Mammary epithelial cell (primary cell): Measurements from ENCODE around the gene PLXNA2.

ENCODE experiments used
- CTCF ChIP-seq, 2 donors: IDR thresholded peaks in 1 of 2; conservative IDR thresholded peaks in 1 of 2; 2 replicates each; pipeline ENCODE4 v1.5.1; 2011 to 2012; ENCODE audit warnings: inconsistent platforms in 2 of 2, low read length in 2 of 2, mild to moderate bottlenecking in 2 of 2, control low read depth in 1 of 2, low read depth in 1 of 2; ENCODE audit not compliant: insufficient read depth in 1 of 2; ENCODE audit errors: extremely low read depth in 1 of 2
- EZH2 ChIP-seq: IDR thresholded peaks from 2 replicates; pipeline ENCODE4 v1.6.1; 2012; ENCODE audit warnings: low read length, inconsistent platforms, borderline replicate concordance

DNA sequence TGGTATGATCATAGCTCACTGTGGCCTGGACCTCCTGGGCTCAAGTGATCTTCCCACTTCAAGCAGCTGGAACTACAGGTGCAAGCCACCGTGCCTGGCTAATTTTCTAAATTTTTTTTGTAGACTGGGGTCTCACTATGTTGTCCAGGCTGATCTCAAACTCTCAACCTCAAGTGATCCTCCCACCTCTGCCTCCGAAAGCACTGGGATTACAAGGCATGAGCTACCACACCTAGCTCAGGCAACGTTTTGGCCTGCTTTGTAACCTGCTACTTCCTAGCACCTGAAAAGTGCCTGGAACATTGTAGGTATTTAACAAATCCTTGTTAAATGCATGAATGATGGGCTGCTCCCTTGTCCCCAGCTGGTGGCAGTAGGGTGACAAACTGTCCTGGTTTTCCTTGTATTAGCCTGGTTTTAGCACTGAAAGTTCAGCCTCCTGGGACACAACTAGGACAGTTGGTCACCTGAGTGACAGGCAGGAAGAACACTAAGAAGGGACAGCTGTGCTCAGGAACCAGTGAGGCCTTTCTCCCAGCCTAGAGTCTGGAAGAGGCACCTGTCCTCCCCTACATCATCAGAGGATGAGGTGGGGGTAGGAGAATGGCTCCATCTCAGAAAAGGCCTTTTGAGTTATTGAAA, 244.8 kb downstream of the PLXNA2 start:
- TF ChIP-seq CTCF (conservative IDR thresholded peaks at IDR 0.05 in 1 of 2, IDR thresholded peaks at IDR 0.05 in 1 of 2; ENCODE audit: extremely low read depth in 1 of 2, insufficient read depth in 1 of 2, low read depth in 1 of 2, low read length in 2 of 2) (no peak), EZH2 (no peak)
